ENCODE data around the gene PRR7.

PRR7 gene

DNA sequence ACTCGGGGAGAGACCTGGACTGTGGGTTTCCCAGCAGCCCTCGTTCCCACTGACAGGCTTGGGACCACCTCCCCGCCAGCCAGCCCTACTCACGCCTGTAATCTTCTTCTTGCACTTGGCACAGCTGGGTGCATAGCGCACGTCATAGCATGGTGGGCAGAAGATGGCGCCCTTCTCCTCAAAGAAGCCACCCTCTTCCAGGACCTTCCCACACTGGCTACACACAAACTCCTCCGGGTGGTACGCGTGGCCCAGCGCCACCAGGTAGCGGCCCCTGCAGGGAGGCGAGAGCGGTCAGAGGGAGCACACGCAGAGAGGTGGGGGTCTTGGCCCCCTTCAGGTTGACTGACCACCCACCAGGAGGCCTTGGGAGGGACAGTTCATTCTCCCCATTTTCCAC is 41.4 kb downstream of the PRR7 start:
- no peak for DNase-seq

DNA sequence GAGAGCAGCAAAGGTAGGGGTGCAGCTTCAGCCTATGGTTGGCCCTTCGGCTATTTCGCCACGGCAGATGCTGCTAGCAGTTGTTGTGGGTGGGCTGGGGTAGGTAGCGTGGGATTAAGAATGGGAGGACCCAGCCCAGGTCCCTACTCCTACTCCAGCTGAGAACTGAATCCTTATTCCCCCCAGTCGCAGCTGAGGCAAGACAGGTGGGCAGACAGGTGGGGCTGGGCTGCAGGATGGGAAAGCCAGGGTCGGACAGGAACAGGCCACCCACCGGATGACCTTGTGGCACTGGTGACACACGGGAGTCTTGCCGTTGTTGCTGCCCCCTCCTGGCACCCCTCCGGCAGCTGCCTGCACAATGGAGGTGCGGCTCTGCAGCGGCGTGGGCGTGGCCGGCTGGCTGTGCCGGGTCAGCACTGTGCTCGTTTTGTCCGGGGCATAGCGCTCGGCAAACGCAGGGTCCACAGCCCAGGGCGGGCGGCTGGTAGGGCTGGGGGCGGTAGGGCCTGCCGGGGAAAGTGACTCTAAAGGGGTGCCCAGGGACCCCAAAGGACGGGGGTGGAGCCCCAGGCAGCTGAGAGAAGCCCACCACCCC is 42.6 kb downstream of the PRR7 start:
- no peak for DNase-seq

DNA sequence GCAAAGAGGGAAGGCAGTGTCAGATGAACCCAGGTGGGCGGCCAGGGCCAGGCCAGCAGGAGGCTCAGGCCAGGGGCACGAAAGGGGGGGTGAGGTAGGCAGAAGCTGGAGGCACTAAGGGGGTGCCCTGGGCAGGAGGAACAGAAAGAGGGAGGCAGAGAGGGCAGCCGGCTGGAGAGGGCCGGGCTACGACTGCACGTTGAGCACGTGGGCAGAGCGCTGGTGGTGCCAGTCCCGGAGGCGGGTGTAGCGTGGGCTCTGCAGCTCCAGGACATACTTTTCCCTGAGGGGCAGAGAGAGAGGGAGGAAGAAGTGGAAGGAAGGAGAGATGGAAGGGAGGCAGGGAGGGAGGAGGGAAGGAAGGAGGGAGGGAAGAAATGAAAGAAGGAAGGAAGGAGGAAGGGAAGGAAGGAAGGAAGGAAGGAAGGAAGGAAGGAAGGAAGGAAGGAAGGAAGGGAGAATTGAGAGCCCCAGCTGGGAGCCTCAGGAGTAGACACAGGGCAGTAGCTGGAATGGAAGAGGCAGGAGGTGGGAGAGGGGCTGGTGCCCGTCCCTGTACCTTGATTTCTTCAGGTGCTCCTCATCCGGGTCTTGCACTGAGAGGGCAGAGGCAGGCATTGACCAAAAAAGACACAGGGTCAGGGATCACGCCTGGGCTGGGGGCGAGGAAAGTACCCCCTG is 43.8 kb downstream of the PRR7 start:
- no peak for DNase-seq

DNA sequence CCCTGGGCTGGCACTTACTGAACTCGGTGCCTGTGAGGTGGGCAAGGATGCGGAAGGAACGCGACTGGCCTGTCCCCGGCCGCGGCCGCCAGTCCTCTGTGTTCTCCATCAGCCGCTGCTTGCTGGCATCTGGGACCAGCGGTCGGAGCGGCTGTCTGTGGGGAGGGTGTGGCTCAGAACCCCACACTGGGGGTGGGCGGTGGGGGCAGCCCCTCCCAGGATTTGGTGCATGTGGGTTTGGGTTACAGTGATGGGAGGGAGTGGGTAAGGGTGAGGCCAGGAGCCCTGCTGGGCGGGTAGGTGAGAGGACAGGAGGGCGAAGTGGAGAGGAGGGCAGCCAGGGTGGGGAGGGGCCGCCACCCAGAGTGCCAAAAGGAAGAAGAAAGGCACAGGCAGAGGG is 44.4 kb downstream of the PRR7 start:
- DNase-seq: no peak

DNA sequence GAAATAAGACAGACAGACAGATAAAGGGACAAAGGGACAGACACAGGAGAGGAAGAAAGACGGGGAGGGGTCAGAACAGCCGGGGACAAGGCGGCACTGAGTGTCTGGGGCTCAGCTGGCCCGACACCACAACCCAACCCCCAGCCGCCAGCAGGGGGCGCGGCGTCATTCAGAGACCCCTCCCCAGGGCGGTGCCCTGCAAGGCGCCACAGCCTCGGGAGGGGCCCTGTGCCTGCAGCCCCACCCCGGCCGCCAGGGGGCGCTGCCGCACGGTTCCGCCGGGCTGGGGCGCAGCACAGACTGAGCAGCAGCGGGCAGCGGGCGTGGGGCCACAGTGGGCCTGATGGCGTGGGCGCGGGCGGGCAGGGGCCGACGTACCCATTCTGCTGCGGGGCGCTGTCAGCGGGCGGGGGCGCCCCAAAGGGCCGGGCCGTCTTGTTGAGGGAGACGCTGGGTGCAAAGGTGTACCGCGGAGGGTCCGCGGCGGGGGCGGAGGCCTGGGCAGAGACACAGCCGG is 44.9 kb downstream of the PRR7 start:
- DNase-seq: no peak

DNA sequence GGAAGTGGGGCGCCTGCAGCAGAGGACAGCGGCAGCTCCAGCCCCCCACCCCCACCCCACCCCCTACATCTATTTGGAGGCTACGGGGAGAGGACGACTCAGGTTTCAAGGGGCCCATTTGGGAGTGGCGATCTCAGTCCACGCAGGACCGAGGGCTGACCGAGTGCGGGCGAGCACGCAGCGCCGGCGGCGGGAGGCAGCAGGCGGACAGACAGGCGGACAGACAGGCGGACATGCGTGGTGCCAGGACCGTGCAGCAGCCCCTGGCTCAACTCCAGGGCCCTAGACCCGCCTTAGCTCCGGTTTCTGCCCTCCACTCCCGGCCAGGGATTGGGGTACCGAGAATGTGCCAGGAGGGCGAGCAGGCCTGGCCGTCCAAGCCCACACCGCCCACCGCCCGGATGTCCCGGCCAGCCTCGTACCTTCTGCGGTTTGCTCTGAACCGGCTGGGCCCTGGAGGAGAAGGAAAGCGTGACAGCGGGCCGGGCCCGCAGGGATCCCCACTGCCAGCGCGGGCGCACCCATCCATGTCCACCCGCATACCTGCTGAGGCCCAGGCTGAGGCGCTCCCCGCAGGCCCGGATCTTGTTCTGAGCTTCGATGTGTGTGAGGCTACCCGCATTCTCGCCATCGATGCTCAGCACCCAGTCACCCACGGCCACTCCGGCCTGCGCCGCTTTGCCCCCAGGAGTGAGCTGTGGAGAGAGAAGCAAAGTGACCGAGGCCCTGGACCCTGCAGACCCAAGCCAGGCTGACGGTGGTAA is 45.6 kb downstream of the PRR7 start:
- DNase-seq: no peak

DNA sequence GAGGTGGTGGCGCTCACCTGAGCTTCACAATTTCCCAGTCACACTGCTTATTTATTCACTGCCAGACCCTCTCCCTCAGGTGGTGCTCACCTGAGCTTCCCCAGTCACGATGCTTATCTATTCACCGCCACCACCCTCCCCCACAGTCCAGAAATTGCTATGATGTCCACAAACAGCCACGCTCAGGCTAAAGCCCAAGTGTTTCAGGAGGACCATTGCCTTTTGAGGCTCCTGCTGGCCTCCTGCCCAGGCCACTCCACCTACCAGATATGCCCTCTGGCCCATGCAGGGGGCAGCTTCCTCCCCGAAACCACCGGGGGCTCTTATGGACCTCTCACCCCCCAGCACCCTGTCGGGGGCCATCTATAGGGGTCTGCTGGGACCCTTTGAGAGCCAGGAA is 46.2 kb downstream of the PRR7 start:
- no peak for DNase-seq

DNA sequence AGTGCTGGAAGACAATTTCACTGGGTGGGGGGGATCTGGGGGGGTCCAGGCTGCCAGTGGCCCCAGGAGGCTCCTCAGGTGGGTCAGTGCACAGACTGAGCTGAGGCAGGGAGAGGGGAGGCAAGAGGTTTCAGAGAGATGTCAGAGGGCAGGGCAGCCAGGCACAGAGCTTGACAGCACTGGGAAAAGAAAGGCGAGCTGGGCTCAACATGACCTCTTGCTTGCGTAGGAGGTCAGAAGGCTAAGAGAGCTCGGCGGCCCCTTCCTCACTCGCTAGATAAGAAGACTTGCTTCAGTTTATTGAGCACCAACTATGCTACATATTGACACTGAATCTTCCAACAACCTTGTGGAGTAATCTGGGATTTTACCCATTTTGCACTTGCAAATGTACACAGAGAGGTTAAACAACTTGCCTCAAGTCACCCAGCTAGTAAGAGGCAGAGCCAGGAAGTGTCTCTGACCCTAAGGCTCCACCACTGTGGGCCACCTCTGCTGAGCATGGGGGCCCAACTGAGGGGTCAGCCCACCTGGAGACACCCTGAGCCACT is 47.3 kb downstream of the PRR7 start:
- DNase-seq: no peak

DNA sequence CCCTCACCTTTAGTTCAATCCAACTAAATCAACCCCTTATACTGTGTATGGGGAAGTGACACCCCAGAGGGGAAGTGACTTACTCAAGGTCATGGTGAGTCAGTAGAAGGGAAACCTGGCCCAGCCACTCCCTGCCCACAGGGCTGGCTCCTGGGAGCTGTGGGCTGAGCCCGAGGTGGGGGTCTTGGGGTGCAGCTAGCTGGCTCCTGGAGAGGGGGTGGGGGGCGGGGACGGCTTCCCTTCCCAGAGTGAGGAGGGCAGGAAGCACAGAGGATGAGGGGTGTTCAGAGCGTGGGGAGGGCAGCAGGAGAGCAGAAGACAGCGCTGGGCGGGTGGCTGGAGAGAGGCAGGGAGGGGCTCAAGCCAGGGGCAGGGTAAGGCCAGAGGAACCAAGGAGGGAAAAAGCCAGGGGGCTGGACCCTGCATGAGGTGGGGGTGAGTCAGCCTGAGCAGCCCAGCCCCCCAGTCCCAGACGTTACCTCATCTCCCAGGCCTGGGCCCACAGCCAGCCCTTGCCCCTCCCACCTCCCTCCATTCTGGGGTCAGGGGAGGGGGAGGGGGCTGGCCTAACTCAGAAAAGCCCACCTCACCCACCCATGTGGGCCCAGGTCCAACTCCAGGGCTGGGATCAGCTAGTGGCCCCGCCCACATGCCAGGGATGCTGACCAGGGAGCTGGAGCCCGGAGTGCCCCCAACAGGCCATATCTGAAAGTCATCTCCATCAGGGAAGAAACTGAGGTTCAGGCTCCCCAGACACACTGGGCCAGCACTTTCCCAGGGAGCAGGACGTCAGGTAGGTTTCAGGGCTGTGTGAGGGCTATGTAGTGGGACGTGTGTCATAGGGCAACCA is 48.0 kb downstream of the PRR7 start:
- no peak for DNase-seq

DNA sequence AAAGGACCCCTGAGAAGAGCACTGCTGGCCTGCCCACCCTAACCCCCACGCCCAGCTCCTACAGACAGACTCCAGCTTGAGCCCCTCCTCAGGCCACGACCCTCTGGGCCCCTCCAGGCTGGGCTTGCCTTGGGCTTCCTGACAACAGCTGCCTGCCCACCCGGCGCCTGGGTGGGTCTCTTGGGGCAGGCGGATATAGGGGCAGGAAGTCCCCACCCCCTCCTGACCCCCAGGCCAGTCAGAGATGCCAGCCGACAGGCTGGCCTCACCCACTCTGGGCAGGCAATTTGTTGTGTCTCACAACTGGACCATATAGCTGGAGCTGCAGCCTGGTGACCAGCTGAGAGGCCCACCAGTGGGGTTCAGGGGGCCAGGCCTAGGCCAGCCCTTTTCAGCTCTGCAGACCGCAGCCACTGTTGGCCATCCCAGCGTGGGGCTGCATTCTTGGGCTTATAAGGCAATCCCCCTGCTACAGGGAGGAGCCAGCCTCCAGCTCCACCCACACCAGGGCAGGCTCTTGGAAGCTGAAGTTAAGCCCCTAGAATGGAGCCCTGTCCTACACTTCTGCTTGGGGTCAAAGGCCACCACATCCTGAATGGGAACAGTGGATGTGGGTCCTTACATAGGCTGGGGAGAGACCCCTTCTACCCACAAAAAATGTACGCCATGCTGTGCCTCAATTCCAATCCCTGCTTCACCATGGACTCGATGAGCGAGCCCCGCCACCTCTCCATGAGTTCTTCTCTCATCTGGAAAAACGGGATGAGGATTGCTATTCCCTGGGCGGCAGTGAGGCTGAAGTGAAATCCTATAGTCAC is 48.8 kb downstream of the PRR7 start:
- DNase-seq: no peak

DNA sequence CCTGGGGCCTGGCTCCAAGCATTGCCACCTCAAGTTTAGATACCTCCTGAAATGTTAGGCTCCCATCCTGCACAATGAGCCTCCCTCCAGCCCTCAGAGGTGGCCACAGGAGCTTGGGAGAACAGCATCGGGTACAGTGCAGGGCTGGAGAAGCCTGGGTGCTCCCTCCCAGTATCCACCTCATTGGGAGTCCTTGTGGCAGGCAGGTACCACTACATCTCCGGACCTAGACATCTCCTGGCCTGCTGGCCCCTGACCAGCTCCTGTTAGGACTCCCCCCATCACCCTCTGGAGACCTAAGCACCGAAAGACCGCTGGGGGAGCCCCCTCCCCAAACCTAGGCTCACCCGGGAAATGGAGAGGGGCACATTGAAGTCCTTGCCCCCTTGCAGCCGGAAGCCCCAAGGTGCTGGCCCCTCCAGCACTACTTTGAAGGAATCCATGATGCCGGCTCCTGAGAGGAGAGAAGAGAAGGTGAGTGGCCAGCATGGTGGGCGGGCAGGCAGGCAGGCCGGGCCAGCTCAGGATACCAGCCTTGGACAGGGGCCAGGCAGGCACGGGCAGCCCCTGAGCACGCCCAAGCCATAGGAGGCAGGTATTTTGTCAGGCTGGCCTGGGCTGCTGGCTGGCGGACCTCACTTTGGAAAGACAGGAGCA is 49.6 kb downstream of the PRR7 start:
- no peak for DNase-seq

DNA sequence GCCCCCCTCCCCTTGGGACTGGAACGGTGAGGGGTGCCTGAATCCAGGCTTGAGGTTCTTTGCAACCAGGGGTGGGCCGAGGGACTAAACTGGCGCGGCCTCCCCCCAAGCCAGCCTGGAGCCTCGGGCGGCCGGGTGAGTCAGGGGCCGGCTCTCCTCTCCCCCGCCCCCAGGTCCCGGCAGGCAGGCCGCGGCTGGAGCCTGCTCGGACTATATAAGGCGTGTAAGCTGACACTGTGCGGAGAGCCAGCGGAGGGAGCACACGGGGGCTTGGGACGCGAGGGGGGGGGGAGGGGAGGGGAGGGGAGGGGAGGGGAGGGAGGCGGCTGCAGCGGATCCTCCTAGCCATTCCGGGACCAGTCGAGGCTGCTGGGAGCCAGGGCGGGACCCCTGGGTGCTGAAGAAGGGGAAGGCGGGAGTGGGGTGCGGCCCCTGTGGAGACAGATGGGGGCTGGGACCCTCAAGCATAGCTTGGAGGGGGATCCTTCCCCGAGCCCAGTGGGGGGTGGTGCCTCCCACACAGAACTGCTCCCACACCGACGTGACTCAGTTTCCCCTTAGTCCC is 50.2 kb downstream of the PRR7 start:
- DNase-seq: no peak

DNA sequence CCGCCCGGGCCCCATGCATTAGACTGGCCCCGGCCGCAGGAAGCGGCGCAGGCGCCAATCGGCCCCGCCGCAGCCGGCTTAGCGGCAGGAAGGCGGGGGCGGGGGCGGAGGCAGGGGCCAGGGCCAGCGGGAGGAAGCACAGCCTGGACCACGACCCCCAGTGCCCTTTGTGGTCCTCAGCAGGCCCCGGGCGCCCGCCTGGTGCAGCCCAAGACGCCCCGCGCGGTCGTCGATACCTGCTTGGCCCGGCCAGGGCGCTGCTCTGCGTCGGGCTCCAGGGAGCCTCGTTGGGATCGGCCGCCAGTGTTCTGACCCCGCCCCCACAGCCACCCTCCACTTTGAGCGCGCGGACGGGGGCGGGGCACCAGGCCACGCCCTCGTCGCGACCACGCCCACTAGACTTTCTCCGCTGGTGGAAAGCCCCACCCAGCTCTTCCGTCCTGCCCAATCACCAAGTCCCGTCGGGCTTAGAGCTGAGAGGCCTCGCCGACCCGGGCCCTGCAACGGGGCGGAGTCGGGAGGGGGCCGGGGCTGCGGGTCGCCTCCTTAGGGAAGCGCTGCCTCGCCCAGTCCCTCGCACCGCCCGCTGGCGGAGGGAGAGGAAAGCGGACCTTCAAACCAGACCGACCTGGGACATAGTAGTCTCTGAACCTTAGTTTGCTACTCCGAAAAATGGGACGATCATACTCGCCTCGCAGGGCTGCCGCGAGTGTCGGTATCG is 50.8 kb downstream of the PRR7 start, which contains the start of gene PDLIM7:
Gene PDLIM7, minus strand, starts transcription at position 313 of the 721 bp plus-strand sequence. CDS start 1,092 bp downstream, outside the sequence.
- DNase-seq: peak; percentile 73

DNA sequence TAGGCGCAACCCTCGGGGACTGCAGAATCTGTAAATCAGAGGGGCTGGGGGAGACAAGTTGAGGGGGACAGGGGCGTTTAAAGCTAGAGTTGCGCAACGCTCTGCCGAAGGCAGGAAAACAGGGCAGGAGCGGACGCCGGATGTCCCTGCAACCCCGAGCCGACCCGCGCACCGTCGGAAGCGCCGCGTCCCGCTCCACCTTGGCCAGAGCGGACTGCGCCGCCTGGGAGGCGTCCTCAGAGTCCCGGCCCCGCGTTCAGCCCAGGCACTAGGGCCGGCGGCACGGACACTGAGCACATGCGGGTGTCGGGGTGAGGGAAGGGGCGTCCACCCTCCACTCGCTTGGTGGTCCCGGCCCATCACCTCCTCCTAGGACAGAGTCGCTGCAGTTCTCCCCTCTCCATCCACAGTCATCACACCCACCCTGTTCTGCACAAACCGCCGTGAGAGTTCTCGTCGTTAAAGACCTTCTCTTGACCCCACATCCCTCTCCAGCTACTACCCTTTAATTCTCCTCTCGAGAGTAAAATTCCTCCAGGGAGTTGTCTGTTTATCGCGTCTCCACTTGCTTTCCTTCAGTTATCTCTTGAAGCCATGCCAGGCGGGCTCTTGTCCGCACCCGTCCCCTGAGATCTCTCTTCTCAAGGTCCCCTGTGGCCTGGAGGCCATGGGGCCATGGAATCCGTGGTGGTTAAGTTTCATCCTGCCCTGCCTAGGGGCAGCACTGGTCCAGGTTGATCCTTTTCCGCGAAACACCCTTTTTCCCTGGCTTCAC is 51.6 kb downstream of the PRR7 start:
- DNase-seq: no peak

DNA sequence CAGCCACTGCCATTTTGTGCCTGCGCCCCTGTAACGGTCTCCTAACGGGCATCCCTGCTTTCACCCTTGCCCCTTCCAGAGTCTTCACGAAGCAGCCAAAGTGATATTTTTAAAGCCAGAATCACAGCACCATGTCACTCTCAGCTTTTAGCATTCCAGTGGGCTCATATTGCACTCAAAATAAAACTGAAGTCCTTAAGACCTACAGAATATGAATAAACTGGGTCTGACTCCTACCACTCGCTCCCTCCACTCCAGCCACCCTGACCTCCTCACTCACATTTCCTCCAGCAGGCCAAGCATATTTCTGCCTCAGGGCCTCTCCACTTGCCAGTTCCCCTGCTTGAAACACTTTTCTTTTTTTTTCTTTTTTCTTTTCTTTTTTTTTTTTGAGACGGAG is 53.2 kb downstream of the PRR7 start:
- no peak for DNase-seq

DNA sequence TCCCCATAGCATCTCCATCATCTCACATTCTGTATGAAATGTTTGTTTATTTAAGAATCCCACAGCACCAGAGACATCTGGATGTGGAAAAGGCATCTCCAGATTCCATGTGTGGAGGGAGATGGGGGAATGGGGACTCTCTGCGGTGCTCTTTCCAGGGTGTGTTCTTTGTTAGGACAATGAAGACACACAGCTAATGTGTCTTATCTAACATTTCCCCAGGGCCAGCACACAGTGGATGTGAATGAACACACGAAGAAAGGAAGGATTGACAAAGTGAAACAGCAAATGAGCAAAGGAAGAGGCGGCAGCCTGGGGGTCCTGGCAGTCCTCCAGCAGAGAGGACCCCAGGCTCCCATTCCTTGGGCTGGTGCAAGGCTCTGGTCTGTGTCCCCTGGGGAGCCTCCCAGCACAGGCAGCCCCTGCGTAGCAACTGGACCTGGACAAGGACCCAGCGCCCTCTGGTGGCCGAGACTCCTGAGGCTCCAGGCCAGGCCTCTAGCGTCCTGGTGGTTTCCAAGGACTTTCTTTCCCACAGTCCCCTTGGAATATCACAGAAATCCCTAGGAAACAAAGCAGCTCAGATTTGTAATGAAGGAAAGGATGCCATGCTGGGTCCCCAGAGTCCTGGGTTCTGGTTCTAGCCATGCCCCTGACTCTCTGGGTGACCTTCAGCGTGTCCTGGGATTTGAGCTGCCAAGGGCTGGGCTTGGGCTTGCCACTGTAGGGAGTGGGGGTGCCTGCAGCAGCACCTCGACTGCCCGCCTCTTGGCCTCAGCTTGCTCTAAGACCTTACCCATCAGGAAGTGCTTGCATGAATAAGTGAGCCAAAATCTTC is 54.3 kb downstream of the PRR7 start:
- DNase-seq: peak; percentile 6

DNA sequence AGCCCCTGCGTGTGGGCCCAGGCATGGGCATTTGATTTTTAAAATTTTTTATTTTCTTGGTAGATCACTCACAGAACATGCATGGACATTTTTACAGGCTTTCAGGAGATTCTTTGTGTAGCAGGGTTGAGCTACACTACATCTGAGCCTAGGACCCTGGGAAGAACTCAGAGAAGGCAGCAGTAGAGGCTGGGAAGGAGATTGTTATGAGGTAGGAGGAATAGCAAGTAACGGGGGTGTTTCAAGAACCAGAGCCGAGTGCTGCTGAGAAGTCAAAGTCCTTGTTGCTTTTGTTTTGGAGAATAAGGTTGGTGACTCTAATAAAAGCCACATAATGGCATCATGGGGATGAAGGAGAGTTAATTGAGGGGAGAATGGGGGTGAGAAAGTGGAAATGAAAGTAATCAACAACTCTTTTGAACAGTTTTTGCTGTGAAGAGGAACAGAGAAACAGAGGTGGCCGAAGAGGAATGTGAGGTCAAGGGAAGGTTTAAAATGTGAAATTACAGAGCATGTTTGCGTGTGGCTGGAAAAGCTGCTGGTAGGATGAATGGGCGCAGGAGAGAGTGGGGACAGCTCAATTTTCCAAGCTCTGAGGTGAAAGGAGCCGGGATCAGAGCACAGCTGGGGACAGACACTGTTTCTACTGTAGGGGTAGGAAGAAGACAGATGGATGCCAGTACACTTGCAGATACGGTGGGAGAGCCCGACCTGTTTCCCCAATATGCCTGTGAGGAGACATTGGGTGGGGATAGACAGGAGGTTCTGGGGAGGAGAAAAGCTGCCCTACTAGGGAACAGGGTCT is 55.5 kb downstream of the PRR7 start:
- DNase-seq: no peak
